Measurements from ENCODE around the gene LRP2.
"Not testable (repeated sequence)": the region's sequence is repeated elsewhere in the genome, so short reads cannot be mapped to it uniquely, and the experiment has no call there.

Gene LRP2

DNA sequence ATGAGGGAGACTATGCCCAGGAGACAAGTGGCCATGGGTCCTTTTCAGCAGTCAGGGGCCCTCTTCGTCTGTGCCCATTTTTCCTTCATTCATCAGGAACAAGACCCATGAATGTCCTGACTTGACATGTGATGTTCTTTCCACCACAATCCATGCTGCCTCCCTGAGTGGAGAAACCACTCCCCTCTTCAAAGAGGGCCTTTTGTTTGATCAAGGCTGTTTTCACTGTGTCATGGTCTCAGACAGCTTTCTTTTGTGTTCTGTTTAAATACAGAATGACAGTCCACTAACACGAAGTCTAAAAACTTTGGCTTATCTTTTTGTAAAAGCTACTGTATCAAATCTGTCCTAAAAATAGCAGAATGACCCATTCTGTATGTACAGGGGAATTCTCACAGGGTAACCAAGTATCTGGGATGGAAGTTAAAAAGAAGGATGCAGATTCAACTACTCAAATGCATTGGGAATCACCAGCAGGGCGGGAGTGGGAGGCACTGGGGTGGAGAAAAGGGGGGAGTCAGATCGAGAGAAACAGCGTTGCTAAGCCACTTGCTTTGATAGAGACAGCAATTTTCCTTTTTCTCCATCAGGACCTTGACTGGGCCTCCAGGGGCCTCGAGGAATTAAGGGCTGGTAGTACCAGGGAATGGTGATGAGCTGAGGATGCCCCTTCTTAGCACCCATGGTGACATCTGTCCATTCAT lies 13.9 kb downstream of the LRP2 start:
- DNase-seq (ENCODE audit: low read depth): no peak

DNA sequence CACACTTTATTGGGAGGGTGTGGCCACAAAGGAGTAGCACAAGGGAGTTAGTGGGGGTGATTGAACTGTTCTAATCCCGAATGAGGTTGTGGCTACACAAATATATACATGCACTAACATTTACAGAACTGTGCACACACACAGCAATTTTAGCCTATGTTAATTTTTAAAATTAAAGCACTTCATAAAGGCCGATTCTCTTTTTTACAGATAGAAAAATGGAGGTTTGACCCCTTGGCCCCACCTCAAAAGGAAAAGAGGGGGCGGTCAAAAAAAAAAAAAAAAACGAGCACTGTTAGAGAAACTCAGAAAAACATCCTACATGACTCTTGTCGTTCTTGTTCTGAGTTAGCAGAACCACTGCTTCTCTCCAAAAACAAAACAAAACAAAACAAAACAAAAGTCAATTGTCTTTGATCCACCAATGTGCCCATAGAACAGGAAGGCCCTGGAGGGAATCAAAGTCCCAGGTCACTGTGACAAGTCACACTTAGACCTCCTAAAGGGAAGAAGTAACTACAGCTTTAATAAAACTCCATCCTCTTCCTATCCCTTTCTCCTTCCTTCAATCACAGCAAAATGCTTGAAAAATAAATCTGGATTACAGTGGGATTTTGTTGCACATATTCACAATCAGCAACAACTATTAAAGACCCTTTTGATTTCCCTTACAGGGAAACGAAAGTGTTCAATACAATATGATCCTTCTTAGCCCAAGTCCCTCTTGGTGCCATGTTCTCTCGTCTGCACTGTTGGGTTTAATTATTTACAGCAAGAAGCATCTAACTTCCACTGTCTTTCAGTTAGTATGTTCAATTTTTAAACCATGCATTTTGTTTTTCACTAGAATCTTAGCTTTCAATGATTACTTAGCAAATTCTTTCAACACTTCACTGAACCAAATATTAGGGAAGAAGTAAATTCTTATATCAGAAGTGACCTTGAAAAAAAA lies 16.6 kb downstream of the LRP2 start:
- DNase-seq (ENCODE audit: low read depth): no peak

DNA sequence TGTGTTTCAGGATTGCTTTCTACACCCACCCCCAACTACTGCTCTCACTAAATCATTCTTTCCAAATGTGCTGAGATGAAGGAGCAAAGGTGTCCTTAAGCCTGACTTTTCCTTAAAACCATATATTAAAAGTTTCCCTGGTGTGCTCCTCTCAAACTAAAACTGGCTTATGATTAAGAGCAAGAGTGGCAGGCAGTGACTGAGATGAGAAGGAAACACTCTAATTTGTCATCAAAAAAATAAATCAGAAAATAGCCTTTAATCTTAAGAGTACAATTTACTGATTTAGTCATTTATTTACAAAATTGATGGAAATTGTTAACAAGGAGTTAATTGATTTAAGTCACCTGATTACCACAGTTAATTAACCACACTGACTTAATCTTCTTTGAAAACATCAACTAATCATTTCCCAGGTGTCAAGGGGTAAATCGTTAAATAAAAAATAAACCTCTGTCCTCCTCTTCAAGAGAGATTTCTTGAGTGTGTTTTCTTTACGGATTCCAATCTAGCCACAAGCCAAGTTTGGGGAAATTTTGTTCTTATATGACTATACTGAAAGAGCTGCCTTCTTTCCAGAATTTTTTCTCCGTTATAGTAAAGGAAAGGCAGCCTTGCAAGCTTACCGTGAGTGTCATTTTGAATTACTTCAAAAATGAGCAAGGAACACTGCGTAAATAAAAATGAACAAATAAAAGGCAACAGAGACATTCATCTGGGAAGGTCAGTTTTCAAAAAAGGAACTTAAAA lies 17.4 kb downstream of the LRP2 start:
- DNase-seq (ENCODE audit: low read depth): no peak

DNA sequence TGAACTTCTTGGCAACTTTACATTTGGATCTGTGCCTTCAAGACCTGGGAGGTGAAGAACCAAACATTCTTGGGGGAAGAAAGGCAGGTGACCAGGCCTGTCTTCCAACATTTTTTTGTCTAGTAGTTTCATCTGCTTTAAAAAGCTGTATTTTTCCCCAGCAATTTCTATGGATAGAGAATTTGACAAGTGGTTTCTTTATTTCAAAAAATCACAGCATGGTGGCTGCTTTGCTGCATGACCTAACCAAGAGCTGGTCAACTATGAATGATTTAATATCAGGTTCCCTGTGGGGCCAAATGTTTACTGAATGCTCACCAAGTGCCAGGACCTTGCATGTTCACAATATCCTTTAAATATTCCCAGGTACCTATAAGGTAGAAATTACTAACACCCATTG lies 19.1 kb downstream of the LRP2 start:
- no peak for DNase-seq (ENCODE audit: low read depth)

DNA sequence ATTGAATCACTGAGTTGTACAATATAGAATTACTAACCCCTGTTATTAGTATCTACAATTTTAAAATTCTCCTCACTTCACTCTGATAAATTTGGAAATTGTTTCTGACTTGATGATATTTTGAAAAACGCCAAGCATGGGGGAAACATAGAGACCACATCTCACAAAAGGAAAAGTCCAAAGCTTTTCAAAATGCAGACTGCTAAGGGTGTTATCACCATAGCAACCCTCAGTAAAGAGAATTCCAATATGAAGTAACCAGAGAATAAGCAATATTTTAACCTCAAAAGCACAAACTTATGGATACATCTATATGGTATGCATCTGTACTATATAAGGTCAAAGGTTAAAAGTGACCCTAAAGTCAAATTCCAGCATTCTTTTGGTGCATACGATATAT lies 22.7 kb downstream of the LRP2 start:
- DNase-seq (ENCODE audit: low read depth): no peak

DNA sequence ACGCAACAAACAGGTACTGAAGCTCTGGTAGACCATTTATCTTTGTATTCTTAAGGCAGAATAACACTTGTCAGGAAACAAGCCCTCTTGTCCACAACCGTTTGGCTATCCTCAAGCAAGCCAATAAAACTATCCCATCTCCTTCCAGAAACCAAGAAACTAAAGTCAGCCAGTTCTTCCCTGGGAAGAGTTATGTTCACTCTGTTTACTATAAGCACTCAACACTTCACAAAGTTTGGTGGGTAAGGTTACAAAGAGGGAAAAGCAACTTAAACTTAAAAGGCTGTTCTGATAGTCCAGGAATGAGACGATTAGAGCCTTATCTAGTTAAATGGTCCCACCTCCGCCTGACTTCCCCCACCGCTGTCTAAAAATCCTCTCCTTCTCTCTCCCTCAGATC lies 25.6 kb downstream of the LRP2 start:
- DNase-seq (ENCODE audit: low read depth): no peak

DNA sequence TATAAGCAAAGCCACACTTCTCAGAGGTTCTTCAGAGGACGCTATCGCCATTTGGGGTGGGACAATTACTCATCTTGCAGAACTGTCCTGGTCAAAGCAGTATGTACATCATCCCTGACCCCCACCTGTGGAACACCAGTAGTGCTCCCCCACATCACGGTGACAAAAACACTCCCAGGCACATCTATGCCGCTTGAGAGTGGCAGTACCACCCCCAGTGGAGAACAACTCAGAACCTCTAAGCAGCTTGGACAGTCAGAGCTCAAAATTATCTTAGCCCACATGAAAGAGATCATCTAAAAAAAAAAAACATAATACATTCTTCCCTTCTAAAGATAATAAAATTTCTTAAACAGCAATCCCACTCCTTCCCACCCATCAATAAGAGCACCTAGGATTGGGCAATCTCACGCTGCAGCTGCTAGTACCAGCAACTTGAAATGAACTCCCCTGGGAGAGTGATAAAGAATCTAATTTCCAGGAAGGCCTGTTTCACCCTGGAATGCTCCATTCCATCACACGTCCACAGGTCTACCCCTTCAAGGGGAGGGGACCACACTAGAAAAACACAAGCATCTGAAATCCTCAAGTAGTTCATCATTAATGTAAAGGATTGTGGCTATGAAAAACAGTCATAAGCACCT lies 31.7 kb downstream of the LRP2 start:
- DNase-seq (ENCODE audit: low read depth): no peak

DNA sequence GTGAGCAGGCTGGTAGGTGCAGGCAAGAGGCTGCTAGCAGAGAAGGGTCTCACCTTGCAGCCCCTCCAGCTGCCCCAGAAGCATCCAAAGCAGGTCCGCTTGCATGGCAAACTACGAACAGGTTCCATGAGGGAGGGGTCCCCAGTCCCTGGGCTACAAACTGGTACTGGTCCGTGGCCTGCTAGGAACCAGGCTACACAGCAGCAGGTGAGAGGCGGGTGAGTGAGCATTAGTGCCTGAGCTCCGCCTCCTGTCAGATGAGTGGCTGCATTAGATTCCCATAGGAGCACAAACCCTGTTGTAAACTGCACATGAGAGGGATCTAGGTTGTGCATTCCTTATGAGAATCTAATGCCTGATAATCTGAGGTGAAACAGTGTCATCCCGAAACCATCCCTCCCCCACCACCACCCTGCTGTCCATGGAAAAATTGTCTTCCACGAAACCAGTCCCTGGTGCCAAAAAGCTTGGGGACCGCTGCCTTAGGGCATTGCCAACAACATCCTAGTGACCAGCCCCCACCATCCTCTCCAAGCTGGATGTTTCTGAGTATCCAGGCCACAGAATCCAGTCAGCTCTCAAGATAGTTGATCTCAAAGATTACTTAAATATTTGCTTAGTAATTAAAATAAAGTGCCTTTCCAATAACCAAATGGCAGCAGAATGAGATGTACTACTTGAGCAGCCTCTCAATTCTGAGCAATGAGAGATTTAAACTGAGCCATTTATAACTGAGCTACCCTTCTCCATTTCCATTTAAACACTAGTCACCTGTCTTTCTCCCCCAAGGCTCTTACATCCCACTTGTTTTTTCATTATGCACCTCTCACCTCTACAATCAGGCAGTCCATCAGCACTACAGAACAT lies 32.4 kb downstream of the LRP2 start:
- DNase-seq (ENCODE audit: low read depth): no peak

DNA sequence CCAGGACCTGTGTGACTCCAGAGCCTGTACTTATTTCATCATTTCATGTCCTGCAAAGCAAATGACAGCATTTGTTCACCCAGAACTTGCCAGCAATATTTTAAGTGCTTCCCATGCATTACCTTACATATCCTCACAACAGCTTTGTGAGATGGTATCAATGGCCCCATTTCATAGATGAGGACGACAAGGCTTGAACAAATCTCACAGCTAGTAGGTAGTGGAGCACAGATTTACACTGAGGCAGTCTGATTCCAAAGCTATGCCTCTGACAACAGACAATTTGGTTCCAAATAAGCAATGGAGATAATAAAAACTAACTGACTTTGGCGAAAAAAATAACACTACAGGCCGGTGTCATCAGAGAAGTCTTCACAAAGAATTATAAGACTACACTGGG lies 33.5 kb downstream of the LRP2 start:
- no peak for DNase-seq (ENCODE audit: low read depth)

DNA sequence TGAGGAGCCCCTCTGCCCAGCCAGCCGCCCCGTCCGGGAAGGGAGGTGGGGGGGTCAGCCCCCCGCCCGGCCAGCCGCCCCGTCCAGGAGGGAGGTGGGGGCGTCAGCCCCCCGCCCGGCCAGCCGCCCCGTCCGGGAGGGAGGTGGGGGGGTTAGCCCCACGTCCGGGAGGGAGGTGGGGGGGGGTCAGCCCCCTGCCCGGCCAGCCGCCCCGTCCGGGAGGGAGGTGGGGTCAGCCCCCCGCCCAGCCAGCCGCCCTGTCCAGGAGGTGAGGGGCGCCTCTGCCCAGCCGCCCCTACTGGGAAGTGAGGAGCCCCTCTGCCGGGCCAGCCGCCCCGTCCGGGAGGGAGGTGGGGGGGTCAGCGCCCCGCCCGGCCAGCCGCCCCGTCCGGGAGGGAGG lies 34.5 kb downstream of the LRP2 start:
- DNase-seq (ENCODE audit: low read depth): not testable (repeated sequence)

DNA sequence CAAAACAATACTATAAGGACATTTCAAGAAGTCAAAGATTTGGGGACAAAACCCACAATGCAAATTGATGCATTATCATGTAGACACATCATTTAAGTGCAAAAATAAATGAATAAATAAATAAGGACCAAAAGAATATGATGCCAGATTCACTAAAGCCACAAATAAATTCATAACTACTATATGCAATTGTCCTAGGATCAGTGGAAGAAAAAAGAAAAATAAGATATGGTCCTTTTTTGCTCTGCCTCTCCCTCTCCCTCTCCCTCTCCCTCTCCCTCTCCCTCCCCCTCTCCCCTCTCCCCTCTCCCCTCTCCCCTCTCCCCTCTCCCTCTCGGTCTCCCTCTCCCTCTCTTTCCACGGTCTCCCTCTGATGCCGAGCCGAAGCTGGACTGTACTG lies 36.4 kb downstream of the LRP2 start:
- DNase-seq (ENCODE audit: low read depth): not testable (repeated sequence)

DNA sequence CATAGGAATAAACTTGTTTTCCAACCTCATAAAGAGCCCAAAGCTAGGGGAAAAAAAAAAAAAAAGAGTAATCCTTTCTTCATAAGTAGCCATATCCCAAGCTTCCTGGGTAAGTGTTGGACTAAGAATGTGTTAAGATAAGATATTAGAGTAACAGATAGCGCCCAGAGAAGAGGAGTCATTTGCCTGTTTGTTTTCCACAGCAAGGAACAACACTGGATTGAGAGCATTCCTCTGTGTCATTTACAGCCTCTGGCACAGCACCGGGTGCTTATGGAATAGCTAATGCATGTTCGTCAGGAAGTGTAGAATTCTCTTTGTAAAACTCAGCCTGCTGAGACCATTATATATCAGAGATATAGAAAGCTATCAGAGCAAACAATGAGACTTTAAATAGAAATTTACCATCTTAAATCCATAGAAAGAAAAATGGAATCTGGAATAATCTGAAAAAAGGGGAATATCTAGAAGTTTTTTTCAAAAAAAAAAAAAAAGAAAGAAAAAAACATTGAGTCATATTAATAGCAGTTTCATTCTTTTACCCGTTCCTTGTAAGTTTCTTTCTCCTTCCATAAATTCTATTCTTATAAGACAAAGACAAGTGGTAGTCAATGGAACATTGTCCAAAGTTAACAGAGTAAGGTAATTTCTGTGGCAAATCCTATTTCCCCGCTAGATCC lies 37.6 kb downstream of the LRP2 start:
- DNase-seq (ENCODE audit: low read depth): no peak

DNA sequence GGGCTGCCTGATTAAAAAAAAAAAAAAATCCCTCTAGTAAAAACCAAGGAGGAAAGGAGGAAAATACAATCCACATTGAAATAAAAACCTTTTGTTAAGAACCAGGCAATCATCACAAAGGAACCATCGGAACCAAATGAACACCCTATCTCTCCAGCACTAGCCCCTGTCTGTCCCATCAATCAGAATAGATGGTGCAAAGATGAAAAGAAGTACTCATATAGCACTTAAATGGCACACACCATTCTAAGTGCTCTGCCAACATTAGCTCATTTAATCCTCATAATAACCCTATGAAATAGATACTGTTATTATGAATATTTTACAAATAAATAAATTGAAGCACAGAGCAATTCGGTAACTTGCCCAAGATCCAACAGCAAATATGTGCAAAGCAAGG lies 38.5 kb downstream of the LRP2 start:
- no peak for DNase-seq (ENCODE audit: low read depth)

DNA sequence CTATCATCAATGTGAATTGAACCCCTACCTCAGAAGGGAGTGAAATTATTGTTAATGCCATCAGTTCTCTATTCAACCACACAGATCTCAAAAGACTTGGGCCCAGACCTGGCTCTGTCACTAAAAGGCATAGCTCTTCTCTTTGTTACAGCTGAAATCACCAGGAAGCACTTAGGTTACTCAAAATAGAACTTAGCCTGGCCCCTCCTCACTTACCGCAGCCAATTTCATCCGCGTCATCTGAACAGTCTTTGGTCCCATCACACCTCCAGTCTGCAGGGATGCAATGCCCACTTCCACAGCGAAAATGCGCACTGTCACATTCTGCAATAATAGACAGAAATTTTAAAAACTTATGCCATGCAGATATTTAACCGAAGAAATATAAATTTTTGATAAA lies 41.8 kb downstream of the LRP2 start:
- no peak for DNase-seq (ENCODE audit: low read depth)

DNA sequence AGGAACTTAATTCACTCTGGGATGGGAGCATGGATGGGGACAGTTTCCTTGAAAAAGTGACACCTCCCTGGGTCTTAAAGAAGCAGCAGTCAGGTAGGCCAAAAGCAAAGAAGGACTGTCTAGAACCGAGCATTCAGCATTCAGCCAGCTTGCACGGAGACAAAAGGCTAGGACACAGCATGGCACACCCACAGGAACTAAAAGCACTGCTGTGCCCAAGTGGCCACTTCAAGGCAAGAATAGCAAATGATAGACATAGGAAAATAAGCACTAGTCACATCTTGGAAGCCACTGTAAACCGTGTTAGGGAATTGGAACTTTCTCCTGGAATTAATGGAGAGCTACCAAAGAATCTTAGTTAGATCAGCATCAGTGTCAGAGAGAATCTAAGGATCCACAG lies 47.0 kb downstream of the LRP2 start:
- no peak for DNase-seq (ENCODE audit: low read depth)

DNA sequence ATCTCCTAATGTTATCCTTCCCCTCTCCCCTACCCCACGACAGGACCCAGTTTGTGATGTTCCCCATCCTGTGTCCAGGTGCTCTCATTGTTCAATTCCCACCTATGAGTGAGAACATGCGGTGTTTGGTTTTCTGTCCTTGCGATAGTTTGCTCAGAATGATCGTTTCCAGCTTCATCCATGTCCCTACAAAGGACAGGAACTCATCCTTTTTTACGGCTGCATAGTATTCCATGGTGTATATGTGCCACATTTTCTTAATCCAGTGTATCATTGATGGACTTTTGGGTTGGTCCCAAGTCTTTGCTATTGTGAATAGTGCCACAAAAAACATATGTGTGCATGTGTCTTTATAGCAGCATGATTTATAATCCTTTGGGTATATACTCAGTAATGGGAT lies 54.0 kb downstream of the LRP2 start:
- DNase-seq (ENCODE audit: low read depth): not testable (repeated sequence)

DNA sequence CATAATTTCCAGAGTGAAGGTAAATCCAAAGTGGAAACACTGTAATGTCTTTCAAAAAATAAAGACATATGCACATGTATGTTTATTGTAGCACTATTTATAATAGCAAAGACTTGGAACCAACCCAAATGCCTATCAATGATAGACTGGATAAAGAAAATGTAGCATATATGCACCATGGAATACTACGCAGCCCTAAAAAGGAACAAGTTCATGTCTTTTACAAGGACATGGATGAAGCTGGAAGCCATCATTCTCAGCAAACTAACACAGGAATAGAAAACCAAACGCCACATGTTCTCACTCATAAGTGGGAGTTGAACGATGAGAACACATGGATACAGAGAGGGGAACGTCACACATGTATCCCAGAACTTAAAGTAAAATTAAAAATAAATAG lies 57.6 kb downstream of the LRP2 start:
- not testable (repeated sequence) for DNase-seq (ENCODE audit: low read depth)

DNA sequence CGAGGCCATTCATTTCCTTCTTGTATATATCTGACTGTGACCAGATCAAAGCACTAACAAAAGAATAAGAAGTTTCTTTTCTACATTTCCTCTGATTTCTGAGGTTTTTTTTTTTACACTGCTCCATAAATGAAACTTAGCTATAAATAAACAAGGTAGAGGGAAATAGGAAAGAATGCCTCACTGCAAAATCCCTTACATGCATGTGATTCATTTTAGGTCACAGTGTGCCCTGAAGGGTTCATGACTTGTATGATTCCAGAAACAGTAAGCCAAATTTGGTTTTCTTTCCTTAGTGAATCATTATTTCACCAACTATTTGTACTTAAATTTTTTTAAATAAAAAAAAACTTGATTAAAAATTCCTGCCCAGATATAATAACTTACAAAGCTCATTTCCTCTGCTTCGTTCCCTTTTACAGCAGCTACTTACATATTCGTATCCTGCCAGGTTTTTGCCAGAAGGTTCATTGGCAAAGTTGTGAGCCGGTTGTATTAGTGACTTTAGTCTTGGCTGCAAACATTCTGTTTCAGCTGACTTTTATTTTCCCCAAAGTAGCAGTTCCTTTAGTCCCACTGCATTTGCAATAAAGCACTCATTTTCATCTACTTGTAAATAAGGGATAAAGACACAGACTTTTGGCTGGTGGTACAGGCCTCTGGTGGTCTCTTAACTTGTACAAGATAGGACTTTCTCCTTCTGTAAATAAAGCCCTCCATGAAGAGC lies 58.6 kb downstream of the LRP2 start:
- no peak for DNase-seq (ENCODE audit: low read depth)

DNA sequence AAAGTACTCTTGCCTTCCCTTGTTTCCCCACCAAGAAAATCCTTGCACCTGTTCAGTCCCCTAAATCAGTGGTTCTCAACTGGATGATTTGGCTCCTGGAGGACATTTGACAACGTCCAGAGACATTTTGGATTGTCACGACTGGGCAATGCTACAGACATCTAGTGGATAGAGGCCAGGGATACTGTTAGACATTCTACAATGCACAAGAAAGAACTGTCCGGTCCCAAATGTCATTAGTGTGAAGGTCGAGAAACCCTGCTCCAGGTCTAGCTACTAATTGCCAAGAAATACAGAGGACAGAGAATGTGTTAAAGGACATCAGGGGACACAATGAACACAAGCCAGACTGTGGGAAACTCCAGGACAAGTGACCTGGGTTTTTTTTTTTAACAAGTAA lies 60.0 kb downstream of the LRP2 start:
- no peak for DNase-seq (ENCODE audit: low read depth)

All from stimulated activated CD8-positive, alpha-beta memory T cell treated with anti-CD3 and anti-CD28 coated beads, Interleukin-15, amount 100 ng/mL, for 1 hour (primary cell).